DMS79 treated with DMSO at 0.1 percent for 48 hours (cell line): ENCODE data around the gene PARD6B.
"Not testable (repeated sequence)": the region's sequence is repeated elsewhere in the genome, so short reads cannot be mapped to it uniquely, and the experiment has no call there.

Experiments
- DNase-seq: peaks from one replicate; lab custom pipeline; 2025; lab: John Stamatoyannopoulos, UW

Gene PARD6B

GRCh38 chr20:50774515-50774914 is 43.1 kb downstream of the PARD6B start:
- DNase-seq: no peak

GRCh38 chr20:50776122-50776817 is 44.9 kb downstream of the PARD6B start:
- DNase-seq: no peak

- no peak for DNase-seq
Observed at GRCh38 chr20:50777373-50777772, 46.0 kb downstream of the PARD6B start.

- not testable (repeated sequence) for DNase-seq
Observed at GRCh38 chr20:50778994-50779393, 47.6 kb downstream of the PARD6B start.

GRCh38 chr20:50783390-50783789 is 52.0 kb downstream of the PARD6B start:
- no peak for DNase-seq

GRCh38 chr20:50783903-50784302 is 52.5 kb downstream of the PARD6B start:
- DNase-seq: no peak

- DNase-seq: no peak
Observed at GRCh38 chr20:50784464-50784863, 53.1 kb downstream of the PARD6B start.

- DNase-seq: no peak
Observed at GRCh38 chr20:50786703-50787102, 55.3 kb downstream of the PARD6B start.

GRCh38 chr20:50787181-50787580 is 55.8 kb downstream of the PARD6B start:
- DNase-seq: no peak

GRCh38 chr20:50788045-50788991 is 56.9 kb downstream of the PARD6B start:
- no peak for DNase-seq

- DNase-seq: no peak
Observed at GRCh38 chr20:50789968-50790650, 58.7 kb downstream of the PARD6B start.

GRCh38 chr20:50790651-50791277 is 59.4 kb downstream of the PARD6B start:
- DNase-seq: peak; percentile 16

GRCh38 chr20:50792708-50793574 is 61.6 kb downstream of the PARD6B start:
- DNase-seq: no peak

- not testable (repeated sequence) for DNase-seq
Observed at GRCh38 chr20:50793575-50794016, 62.2 kb downstream of the PARD6B start.

- no peak for DNase-seq
Observed at GRCh38 chr20:50794181-50794845, 62.9 kb downstream of the PARD6B start.

- peak; percentile 53 for DNase-seq
Observed at GRCh38 chr20:50794846-50795634, 63.7 kb downstream of the PARD6B start, which contains the start of gene BCAS4. TSS of gene BCAS4 (plus strand) at chr20:50795061. CDS start at chr20:50795084, 23 bp downstream.

- no peak for DNase-seq
Observed at GRCh38 chr20:50797142-50797541, 65.8 kb downstream of the PARD6B start.

GRCh38 chr20:50798650-50799049 is 67.3 kb downstream of the PARD6B start:
- no peak for DNase-seq

- DNase-seq: no peak
Observed at GRCh38 chr20:50799176-50799889, 68.0 kb downstream of the PARD6B start.
